ENCODE results near the gene SLC12A8.

DNA sequence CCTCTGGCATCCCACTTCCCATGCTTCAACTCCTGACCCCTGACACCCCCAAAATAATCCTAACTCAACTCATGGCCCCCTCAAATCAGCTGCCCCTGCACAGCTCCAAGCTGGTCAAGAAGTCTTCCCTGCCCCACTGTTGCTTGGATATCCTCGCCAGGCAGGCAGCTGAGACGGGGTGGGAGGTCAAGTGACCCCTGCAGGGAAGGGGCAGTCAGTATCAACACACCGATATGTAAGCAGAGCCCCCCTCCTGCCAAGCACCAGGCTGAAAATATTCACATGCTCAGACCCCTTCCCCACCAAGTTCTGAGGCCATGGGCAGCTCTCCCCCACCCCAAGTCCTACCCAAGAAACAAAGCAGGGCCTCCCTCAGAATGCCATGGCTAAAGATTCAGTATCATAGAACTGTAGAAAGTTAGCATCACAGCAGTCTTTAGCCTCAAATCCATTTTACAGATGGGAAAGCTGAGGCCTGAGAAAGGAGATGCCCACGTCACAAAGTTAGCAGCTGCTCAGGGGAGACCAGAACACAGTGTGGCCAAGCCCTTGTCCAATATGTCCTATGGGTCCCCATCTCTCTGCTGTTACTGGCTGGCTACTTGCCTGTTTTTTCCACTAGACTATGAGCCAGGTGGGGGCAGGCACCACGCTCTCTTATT lies 67.8 kb downstream of the SLC12A8 start:
- TF ChIP-seq, protein P1, sequence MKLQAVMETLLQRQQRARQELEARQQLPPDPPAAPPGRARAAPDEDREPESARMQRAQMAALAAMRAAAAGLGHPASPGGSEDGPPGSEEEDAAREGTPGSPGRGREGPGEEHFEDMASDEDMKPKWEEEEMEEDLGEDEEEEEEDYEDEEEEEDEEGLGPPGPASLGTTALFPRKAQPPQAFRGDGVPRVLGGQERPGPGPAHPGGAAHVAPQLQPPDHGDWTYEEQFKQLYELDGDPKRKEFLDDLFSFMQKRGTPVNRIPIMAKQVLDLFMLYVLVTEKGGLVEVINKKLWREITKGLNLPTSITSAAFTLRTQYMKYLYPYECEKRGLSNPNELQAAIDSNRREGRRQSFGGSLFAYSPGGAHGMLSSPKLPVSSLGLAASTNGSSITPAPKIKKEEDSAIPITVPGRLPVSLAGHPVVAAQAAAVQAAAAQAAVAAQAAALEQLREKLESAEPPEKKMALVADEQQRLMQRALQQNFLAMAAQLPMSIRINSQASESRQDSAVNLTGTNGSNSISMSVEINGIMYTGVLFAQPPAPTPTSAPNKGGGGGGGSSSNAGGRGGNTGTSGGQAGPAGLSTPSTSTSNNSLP (IDR thresholded peaks at IDR 0.05; ENCODE audit: low read depth, low read length), result no peak
- TF ChIP-seq ESRRA (CRISPR knock-in tag; IDR thresholded peaks at IDR 0.05; ENCODE audit: low read depth) (no peak), CEBPB (IDR thresholded peaks at IDR 0.05; ENCODE audit: borderline replicate concordance, low read depth, low read length) (no peak), CREB1 (IDR thresholded peaks at IDR 0.05) (no peak), CREB1 (CRISPR knock-in tag; IDR thresholded peaks at IDR 0.05) (no peak), MXI1 (IDR thresholded peaks at IDR 0.05; ENCODE audit: borderline replicate concordance, low read depth, low read length) (no peak), ZBTB7A (CRISPR knock-in tag; IDR thresholded peaks at IDR 0.05) (no peak), YY1 (IDR thresholded peaks at IDR 0.05; ENCODE audit: insufficient read depth, insufficient replicate concordance, low read depth, low read length) (no peak), CCDC6 (CRISPR knock-in tag; IDR thresholded peaks at IDR 0.05) (no peak)

Measured in HepG2 (cell line).